ENCODE data around the gene SLC9A9.

The SLC9A9 gene

GRCh38 chr3:143597774-143598652 is 250.3 kb downstream of the SLC9A9 start:
- no peak for DNase-seq (ENCODE audit: low read depth)

- DNase-seq (ENCODE audit: low read depth), result no peak
These were observed 251.2 kb downstream of the SLC9A9 start for GRCh38 chr3:143596957-143597642.

- DNase-seq (ENCODE audit: low read depth), result no peak
These were observed 252.7 kb downstream of the SLC9A9 start for GRCh38 chr3:143595456-143596077.

GRCh38 chr3:143594206-143594605 is 254.1 kb downstream of the SLC9A9 start:
- no peak for DNase-seq (ENCODE audit: low read depth)

GRCh38 chr3:143590660-143591059 is 257.6 kb downstream of the SLC9A9 start:
- no peak for DNase-seq (ENCODE audit: low read depth)

- DNase-seq (ENCODE audit: low read depth), result peak; percentile 9
These were observed 261.7 kb downstream of the SLC9A9 start for GRCh38 chr3:143586576-143586975.

GRCh38 chr3:143585720-143586456 is 262.4 kb downstream of the SLC9A9 start:
- DNase-seq (ENCODE audit: low read depth), result no peak

- DNase-seq (ENCODE audit: low read depth), result no peak
These were observed 263.8 kb downstream of the SLC9A9 start for GRCh38 chr3:143584474-143584873.

GRCh38 chr3:143581972-143582722 is 266.1 kb downstream of the SLC9A9 start:
- no peak for DNase-seq (ENCODE audit: low read depth)

GRCh38 chr3:143578810-143579435 is 269.3 kb downstream of the SLC9A9 start:
- DNase-seq (ENCODE audit: low read depth), result no peak

- no peak for DNase-seq (ENCODE audit: low read depth)
These were observed 271.5 kb downstream of the SLC9A9 start for GRCh38 chr3:143576568-143577270.

GRCh38 chr3:143574933-143575332 is 273.3 kb downstream of the SLC9A9 start:
- no peak for DNase-seq (ENCODE audit: low read depth)

- no peak for DNase-seq (ENCODE audit: low read depth)
These were observed 274.5 kb downstream of the SLC9A9 start for GRCh38 chr3:143573610-143574303.

- peak; percentile 55 for DNase-seq (ENCODE audit: low read depth)
These were observed 276.7 kb downstream of the SLC9A9 start for GRCh38 chr3:143571548-143571947.

- no peak for DNase-seq (ENCODE audit: low read depth)
These were observed 280.4 kb downstream of the SLC9A9 start for GRCh38 chr3:143567823-143568222.

- peak; percentile 16 for DNase-seq (ENCODE audit: low read depth)
These were observed 282.3 kb downstream of the SLC9A9 start for GRCh38 chr3:143565951-143566350.

GRCh38 chr3:143563786-143564185 is 284.5 kb downstream of the SLC9A9 start:
- no peak for DNase-seq (ENCODE audit: low read depth)

GRCh38 chr3:143562789-143563188 is 285.5 kb downstream of the SLC9A9 start:
- no peak for DNase-seq (ENCODE audit: low read depth)

- no peak for DNase-seq (ENCODE audit: low read depth)
These were observed 289.0 kb downstream of the SLC9A9 start for GRCh38 chr3:143559296-143559695.

GRCh38 chr3:143552851-143553250 is 295.4 kb downstream of the SLC9A9 start:
- DNase-seq (ENCODE audit: low read depth), result no peak
